ENCODE data around the gene ABCC3. TPM values are rescaled to one million over a fixed set of nuclear protein-coding genes. Genes with fewer than 3 reads are reported as not detected.

ABCC3 gene
- total and polyA plus RNA-seq, 9 of the 15 experiments (the other 6 are each of a cell fraction or from before 2014, with no cell fraction given) = 0.03 to 1.6 (median 0.42) TPM; not detected in 5

DNA sequence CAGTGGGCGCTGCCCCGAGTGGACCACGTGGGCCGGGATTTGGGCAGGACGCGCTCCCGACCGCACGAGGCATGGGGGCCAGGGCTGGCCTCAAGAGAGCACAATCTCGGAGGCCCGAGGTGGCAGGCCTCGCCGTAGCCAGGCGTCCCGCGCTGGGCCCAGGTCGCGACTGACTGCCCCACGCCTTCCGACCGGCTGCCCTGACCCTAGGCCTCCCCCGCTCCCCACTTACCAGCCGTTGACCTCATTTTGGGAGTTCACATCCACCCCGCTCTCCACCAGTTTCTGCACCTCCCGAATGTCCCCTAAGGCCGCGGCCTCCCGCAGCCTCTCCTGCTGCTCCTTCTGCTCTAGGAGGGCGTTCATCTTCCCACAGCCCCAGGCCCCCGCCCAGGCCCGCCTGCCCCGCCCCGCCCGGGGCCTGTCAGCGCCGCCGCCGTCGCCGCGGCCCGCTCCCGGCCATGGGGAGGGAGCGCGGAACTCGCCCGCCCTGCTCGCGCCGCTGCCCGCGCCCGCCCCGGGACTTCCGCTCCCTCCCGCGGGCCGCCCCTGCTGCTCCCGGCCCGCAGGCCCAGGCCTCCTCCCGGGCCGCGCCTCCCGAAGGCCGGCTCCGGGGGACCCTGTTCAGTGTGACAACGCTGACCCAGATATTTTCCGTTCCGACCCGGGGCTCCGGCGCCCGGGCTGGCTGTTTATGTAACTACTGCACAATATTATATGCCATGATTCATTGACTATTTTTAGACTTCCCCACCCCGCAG lies 72.8 kb downstream of the ABCC3 start, which contains the start of gene ANKRD40 (continued):
- TF ChIP-seq BHLHE40 (IDR thresholded peaks at IDR 0.05; ENCODE audit: low read length) (peak; percentile 11; the same call in 1 of the 2 replicates), NR3C1 (CRISPR knock-in tag; IDR thresholded peaks at IDR 0.05) (peak; percentile 63; the same call in 1 of the 2 replicates), KLF16 (IDR thresholded peaks at IDR 0.05) (0 out of 2 replicates have a peak, but pooled peaks have one; percentile 43), POU5F1 (IDR thresholded peaks at IDR 0.05; ENCODE audit: borderline replicate concordance, low read depth, low read length, partially characterized antibody) (peak; percentile 61), SP1 (CRISPR knock-in tag; IDR thresholded peaks at IDR 0.05) (peak; percentile 68; the same call in 1 of the 2 replicates), CHD2 (IDR thresholded peaks at IDR 0.05; ENCODE audit: low read depth, low read length) (peak; percentile 22; the same call in 1 of the 2 replicates), ZNF3 (CRISPR knock-in tag; IDR thresholded peaks at IDR 0.05) (no peak), ZNF79 (CRISPR knock-in tag; IDR thresholded peaks at IDR 0.05; ENCODE audit: low read depth) (no peak), ELF1 (tag; IDR thresholded peaks at IDR 0.05) (peak; percentile 82), RB1 (IDR thresholded peaks at IDR 0.05; ENCODE audit: low read depth) (peak; percentile 93), NFXL1 (CRISPR knock-in tag; IDR thresholded peaks at IDR 0.05) (no peak), RCOR1 (IDR thresholded peaks at IDR 0.05; ENCODE audit: borderline replicate concordance in 1 of 2, low read depth in 2 of 2, low read length in 2 of 2) (peak in 1 of 2 experiments; percentile 75; a peak in 2 of 4 replicates), C11orf30 (IDR thresholded peaks at IDR 0.05; ENCODE audit: low read depth) (peak; percentile 61), BRD9 (IDR thresholded peaks at IDR 0.05; ENCODE audit: low read depth, partially characterized antibody) (no peak)
- TF ChIP-seq, protein P1, sequence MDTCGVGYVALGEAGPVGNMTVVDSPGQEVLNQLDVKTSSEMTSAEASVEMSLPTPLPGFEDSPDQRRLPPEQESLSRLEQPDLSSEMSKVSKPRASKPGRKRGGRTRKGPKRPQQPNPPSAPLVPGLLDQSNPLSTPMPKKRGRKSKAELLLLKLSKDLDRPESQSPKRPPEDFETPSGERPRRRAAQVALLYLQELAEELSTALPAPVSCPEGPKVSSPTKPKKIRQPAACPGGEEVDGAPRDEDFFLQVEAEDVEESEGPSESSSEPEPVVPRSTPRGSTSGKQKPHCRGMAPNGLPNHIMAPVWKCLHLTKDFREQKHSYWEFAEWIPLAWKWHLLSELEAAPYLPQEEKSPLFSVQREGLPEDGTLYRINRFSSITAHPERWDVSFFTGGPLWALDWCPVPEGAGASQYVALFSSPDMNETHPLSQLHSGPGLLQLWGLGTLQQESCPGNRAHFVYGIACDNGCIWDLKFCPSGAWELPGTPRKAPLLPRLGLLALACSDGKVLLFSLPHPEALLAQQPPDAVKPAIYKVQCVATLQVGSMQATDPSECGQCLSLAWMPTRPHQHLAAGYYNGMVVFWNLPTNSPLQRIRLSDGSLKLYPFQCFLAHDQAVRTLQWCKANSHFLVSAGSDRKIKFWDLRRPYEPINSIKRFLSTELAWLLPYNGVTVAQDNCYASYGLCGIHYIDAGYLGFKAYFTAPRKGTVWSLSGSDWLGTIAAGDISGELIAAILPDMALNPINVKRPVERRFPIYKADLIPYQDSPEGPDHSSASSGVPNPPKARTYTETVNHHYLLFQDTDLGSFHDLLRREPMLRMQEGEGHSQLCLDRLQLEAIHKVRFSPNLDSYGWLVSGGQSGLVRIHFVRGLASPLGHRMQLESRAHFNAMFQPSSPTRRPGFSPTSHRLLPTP (IDR thresholded peaks at IDR 0.05; ENCODE audit: borderline replicate concordance, extremely low read depth, insufficient read length) = no peak
- TF ChIP-seq, protein P2, sequence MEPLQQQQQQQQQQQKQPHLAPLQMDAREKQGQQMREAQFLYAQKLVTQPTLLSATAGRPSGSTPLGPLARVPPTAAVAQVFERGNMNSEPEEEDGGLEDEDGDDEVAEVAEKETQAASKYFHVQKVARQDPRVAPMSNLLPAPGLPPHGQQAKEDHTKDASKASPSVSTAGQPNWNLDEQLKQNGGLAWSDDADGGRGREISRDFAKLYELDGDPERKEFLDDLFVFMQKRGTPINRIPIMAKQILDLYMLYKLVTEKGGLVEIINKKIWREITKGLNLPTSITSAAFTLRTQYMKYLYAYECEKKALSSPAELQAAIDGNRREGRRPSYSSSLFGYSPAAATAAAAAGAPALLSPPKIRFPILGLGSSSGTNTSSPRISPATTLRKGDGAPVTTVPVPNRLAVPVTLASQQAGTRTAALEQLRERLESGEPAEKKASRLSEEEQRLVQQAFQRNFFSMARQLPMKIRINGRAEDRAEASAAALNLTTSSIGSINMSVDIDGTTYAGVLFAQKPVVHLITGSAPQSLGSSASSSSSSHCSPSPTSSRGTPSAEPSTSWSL (CRISPR knock-in tag; IDR thresholded peaks at IDR 0.05; ENCODE audit: borderline replicate concordance) = no peak
- TF ChIP-seq, protein P3, sequence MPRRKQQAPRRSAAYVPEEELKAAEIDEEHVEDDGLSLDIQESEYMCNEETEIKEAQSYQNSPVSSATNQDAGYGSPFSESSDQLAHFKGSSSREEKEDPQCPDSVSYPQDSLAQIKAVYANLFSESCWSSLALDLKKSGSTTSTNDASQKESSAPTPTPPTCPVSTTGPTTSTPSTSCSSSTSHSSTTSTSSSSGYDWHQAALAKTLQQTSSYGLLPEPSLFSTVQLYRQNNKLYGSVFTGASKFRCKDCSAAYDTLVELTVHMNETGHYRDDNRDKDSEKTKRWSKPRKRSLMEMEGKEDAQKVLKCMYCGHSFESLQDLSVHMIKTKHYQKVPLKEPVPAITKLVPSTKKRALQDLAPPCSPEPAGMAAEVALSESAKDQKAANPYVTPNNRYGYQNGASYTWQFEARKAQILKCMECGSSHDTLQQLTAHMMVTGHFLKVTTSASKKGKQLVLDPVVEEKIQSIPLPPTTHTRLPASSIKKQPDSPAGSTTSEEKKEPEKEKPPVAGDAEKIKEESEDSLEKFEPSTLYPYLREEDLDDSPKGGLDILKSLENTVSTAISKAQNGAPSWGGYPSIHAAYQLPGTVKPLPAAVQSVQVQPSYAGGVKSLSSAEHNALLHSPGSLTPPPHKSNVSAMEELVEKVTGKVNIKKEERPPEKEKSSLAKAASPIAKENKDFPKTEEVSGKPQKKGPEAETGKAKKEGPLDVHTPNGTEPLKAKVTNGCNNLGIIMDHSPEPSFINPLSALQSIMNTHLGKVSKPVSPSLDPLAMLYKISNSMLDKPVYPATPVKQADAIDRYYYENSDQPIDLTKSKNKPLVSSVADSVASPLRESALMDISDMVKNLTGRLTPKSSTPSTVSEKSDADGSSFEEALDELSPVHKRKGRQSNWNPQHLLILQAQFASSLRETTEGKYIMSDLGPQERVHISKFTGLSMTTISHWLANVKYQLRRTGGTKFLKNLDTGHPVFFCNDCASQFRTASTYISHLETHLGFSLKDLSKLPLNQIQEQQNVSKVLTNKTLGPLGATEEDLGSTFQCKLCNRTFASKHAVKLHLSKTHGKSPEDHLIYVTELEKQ (CRISPR knock-in tag; IDR thresholded peaks at IDR 0.05) = no peak
- TF ChIP-seq, protein P4, sequence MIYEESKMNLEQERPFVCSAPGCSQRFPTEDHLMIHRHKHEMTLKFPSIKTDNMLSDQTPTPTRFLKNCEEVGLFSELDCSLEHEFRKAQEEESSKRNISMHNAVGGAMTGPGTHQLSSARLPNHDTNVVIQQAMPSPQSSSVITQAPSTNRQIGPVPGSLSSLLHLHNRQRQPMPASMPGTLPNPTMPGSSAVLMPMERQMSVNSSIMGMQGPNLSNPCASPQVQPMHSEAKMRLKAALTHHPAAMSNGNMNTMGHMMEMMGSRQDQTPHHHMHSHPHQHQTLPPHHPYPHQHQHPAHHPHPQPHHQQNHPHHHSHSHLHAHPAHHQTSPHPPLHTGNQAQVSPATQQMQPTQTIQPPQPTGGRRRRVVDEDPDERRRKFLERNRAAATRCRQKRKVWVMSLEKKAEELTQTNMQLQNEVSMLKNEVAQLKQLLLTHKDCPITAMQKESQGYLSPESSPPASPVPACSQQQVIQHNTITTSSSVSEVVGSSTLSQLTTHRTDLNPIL (CRISPR knock-in tag; IDR thresholded peaks at IDR 0.05) = no peak
